ENCODE results near the gene WNK2.

WNK2 gene

GRCh38 chr9:93309889-93310425, 126.0 kb downstream of the WNK2 start:
- no peak overlapping the region for H2AFZ ChIP-seq (ENCODE audit: low read depth, low read length, severe bottlenecking)
- H3F3A ChIP-seq (ENCODE audit: insufficient read depth), result no peaks in the 10 kb centered on the region
- no peaks in the 10 kb centered on the region for H3K79me2 ChIP-seq (ENCODE audit: insufficient read depth, low read length)
- TF ChIP-seq CTCF (IDR thresholded peaks at IDR 0.05; ENCODE audit: insufficient read depth, low read length, poor library complexity, severe bottlenecking), result no peak
- no peak for TF ChIP-seq EZH2phosphoT487 (conservative IDR thresholded peaks at IDR 0.05; ENCODE audit: low read length)
- H3K4me3 ChIP-seq (ENCODE audit: insufficient read depth, low read length, poor library complexity, severe bottlenecking), result no peak overlapping the region
- no peaks in the 10 kb centered on the region for H3K27me3 ChIP-seq (ENCODE audit: low read length)
- H3K9me3 ChIP-seq (ENCODE audit: insufficient read depth, low read length), result no peaks in the 10 kb centered on the region
- H3K9ac ChIP-seq (ENCODE audit: low read length), result no peak overlapping the region
- H4K20me1 ChIP-seq (ENCODE audit: low read depth, low read length), result no peaks in the 10 kb centered on the region
- no peaks in the 10 kb centered on the region for H3K36me3 ChIP-seq (ENCODE audit: low read length)
- no peak overlapping the region for H3K27ac ChIP-seq (ENCODE audit: low read depth, low read length)
- no peak overlapping the region for H3K4me2 ChIP-seq (ENCODE audit: low read depth, low read length, poor library complexity, severe bottlenecking)
- H3K9me2 ChIP-seq (replicated peaks; ENCODE audit: insufficient read depth, low read length), result no peaks in the 10 kb centered on the region

GRCh38 chr9:93315118-93315517, 131.2 kb downstream of the WNK2 start:
- Histone ChIP-seq H2AFZ (ENCODE audit: low read depth, low read length, severe bottlenecking) (no peak overlapping the region), H3K27me3 (ENCODE audit: low read length) (no peaks in the 10 kb centered on the region), H3K36me3 (ENCODE audit: low read length) (no peaks in the 10 kb centered on the region), H3K4me3 (ENCODE audit: insufficient read depth, low read length, poor library complexity, severe bottlenecking) (no peak overlapping the region), H4K20me1 (ENCODE audit: low read depth, low read length) (no peaks in the 10 kb centered on the region), H3K4me2 (ENCODE audit: low read depth, low read length, poor library complexity, severe bottlenecking) (no peak overlapping the region), H3K9me2 (replicated peaks; ENCODE audit: insufficient read depth, low read length) (no peaks in the 10 kb centered on the region), H3K79me2 (ENCODE audit: insufficient read depth, low read length) (no peaks in the 10 kb centered on the region), H3F3A (ENCODE audit: insufficient read depth) (no peaks in the 10 kb centered on the region), H3K27ac (ENCODE audit: low read depth, low read length) (no peak overlapping the region), H3K9me3 (ENCODE audit: insufficient read depth, low read length) (no peaks in the 10 kb centered on the region), H3K9ac (ENCODE audit: low read length) (no peak overlapping the region)
- TF ChIP-seq CTCF (IDR thresholded peaks at IDR 0.05; ENCODE audit: insufficient read depth, low read length, poor library complexity, severe bottlenecking), result no peak
- TF ChIP-seq EZH2phosphoT487 (conservative IDR thresholded peaks at IDR 0.05; ENCODE audit: low read length), result no peak

- H3K4me2 ChIP-seq (ENCODE audit: low read depth, low read length, poor library complexity, severe bottlenecking), result no peak overlapping the region
- H3K4me3 ChIP-seq (ENCODE audit: insufficient read depth, low read length, poor library complexity, severe bottlenecking), result no peak overlapping the region
- H3F3A ChIP-seq (ENCODE audit: insufficient read depth), result no peaks in the 10 kb centered on the region
- H3K9me3 ChIP-seq (ENCODE audit: insufficient read depth, low read length), result no peaks in the 10 kb centered on the region
- H3K79me2 ChIP-seq (ENCODE audit: insufficient read depth, low read length), result no peaks in the 10 kb centered on the region
- no peaks in the 10 kb centered on the region for H3K27me3 ChIP-seq (ENCODE audit: low read length)
- TF ChIP-seq EZH2phosphoT487 (conservative IDR thresholded peaks at IDR 0.05; ENCODE audit: low read length) (no peak), CTCF (IDR thresholded peaks at IDR 0.05; ENCODE audit: insufficient read depth, low read length, poor library complexity, severe bottlenecking) (no peak)
- no peaks in the 10 kb centered on the region for H3K36me3 ChIP-seq (ENCODE audit: low read length)
- no peaks in the 10 kb centered on the region for H4K20me1 ChIP-seq (ENCODE audit: low read depth, low read length)
- no peak overlapping the region for H3K9ac ChIP-seq (ENCODE audit: low read length)
- no peaks in the 10 kb centered on the region for H3K9me2 ChIP-seq (replicated peaks; ENCODE audit: insufficient read depth, low read length)
- no peak overlapping the region for H3K27ac ChIP-seq (ENCODE audit: low read depth, low read length)
- H2AFZ ChIP-seq (ENCODE audit: low read depth, low read length, severe bottlenecking), result no peak overlapping the region
Measured at GRCh38 chr9:93315960-93316359, 132.0 kb downstream of the WNK2 start.
